K562 (cell line): ENCODE results near the gene KIF17. TPM values are rescaled to one million over a fixed set of nuclear protein-coding genes. Genes with fewer than 3 reads are reported as not detected.

Experiments
- ATAC-seq: fragments of 200-7000 bp; cut with Tn5 transposase; 3 replicates; pipeline ENCODE4 v1.9.1; 2020; ENCODE audit warnings: moderate library complexity
- BruUV-seq: library from RNA; stranded (reverse); fragments of 400-500 nt; replicated peaks from 2 replicates; lab custom pipeline; 2021; lab: Mats Ljungman, UMichigan
- CTCF ChIA-PET: fragments of 300-600 bp; formaldehyde crosslinking; extraction: SDS; loops from one replicate; lab custom pipeline; 2021; ENCODE audit warnings: low intra/inter-chr PET ratio; lab: Yijun Ruan, JAX
- POLR2A ChIA-PET: fragments of 300-600, 350-650 bp; sonication (Branson Sonifier 250); formaldehyde crosslinking; extraction: SDS; loops from one replicate; lab custom pipeline; 2021; ENCODE audit warnings: antibody characterized with exemption, inconsistent platforms; lab: Yijun Ruan, JAX
- DNase-seq, 4 experiments: peaks; one replicate each; pipeline versions ENCODE4 v3.0.0 to v3.0.0-alpha.2; 2011 to 2018; ENCODE audit warnings: low spot score in 3 of 4, mixed read lengths in 3 of 4; ENCODE audit errors: extremely low read depth in 1 of 4
- FAIRE-seq: peaks from 2 replicates; lab custom pipeline; 2011; peaks lifted over from hg19 to GRCh38; lab: Jason Lieb, UNC
- H2AFZ ChIP-seq: 2 replicates; pipeline ENCODE4 v1.6.0; 2011; ENCODE audit warnings: low read depth, low read length, control low read depth, inconsistent platforms
- H3K27ac ChIP-seq: fragments of 200-600 bp; 3 replicates; pipeline ENCODE4 v1.8.0; 2011; ENCODE audit warnings: low read depth, mild to moderate bottlenecking, control low read depth, inconsistent platforms, low read length, moderate library complexity, mixed read lengths; ENCODE audit errors: extremely low read depth
- H3K27me3 ChIP-seq, 2 experiments: fragments of 300-600 bp in 1 of 2; 2 replicates in 1 of 2; 3 replicates in 1 of 2; pipeline versions ENCODE4 v1.6.0 to v1.8.0; 2011; ENCODE audit warnings: inconsistent platforms in 2 of 2, low read length in 2 of 2, mild to moderate bottlenecking in 1 of 2, mixed read lengths in 1 of 2, moderate library complexity in 1 of 2; ENCODE audit not compliant: control insufficient read depth in 2 of 2, insufficient read depth in 2 of 2
- H3K36me3 ChIP-seq: fragments of 300-600 bp; 3 replicates; pipeline ENCODE4 v1.8.0; 2011; ENCODE audit warnings: mild to moderate bottlenecking, low read length, inconsistent platforms; ENCODE audit not compliant: control insufficient read depth, insufficient read depth
- H3K4me1 ChIP-seq, 2 experiments: fragments of 200-600 bp in 1 of 2; replicated peaks in 1 of 2; 2 replicates in 1 of 2; 3 replicates in 1 of 2; pipeline versions ENCODE4 v1.5.1 to v1.8.0; 2011; ENCODE audit warnings: inconsistent platforms in 2 of 2, low read length in 2 of 2, mild to moderate bottlenecking in 1 of 2, mixed read lengths in 1 of 2, moderate library complexity in 1 of 2; ENCODE audit not compliant: control insufficient read depth in 2 of 2, insufficient read depth in 2 of 2
- H3K4me2 ChIP-seq: 2 replicates; pipeline ENCODE4 v1.6.1; 2011; ENCODE audit warnings: low read length, control low read depth, inconsistent platforms, mixed read lengths; ENCODE audit not compliant: insufficient read depth
- H3K4me3 ChIP-seq: fragments of 200-600 bp; sonication (generic), shearing (Covaris generic); 2 replicates; pipeline ENCODE4 v1.5.1; 2016; ENCODE audit warnings: control low read depth, inconsistent platforms
- H3K79me2 ChIP-seq: fragments of 200-600 bp; 3 replicates; pipeline ENCODE4 v1.8.0; 2011; ENCODE audit warnings: low read length, inconsistent platforms; ENCODE audit not compliant: control insufficient read depth, insufficient read depth
- H3K9ac ChIP-seq, 2 experiments: 2 replicates each; pipeline versions ENCODE4 v1.6.0 to v1.6.1; 2011; ENCODE audit warnings: low read depth in 2 of 2, low read length in 2 of 2, control low read depth in 1 of 2, inconsistent platforms in 1 of 2, mild to moderate bottlenecking in 1 of 2, mixed read lengths in 1 of 2; ENCODE audit not compliant: insufficient read depth in 1 of 2
- H3K9me1 ChIP-seq: one replicate; pipeline ENCODE4 v1.6.0; 2011; ENCODE audit warnings: inconsistent platforms, mild to moderate bottlenecking, low read length, moderate library complexity; ENCODE audit not compliant: control insufficient read depth, insufficient read depth
- H3K9me3 ChIP-seq: replicated peaks from 2 replicates; pipeline ENCODE4 v1.5.1; 2011; ENCODE audit warnings: low read depth, low read length, inconsistent platforms; ENCODE audit not compliant: control insufficient read depth, insufficient read depth
- H4K20me1 ChIP-seq: replicated peaks from 2 replicates; pipeline ENCODE4 v1.6.1; 2011; ENCODE audit warnings: low read length, inconsistent platforms, mixed read lengths; ENCODE audit not compliant: control insufficient read depth, insufficient read depth
- CEBPB ChIP-seq: fragments of 450-650 bp; IDR thresholded peaks from 2 replicates; pipeline ENCODE4 v1.6.1; 2016; ENCODE audit warnings: missing genetic modification characterization, missing compliant biosample characterization
- CEBPG ChIP-seq, 3 experiments: fragments of 200-800 bp in 1 of 3; sonication (Bioruptor generic) in 1 of 3; sonication (generic) in 1 of 3; formaldehyde crosslinking in 1 of 3; IDR thresholded peaks in 2 of 3; conservative IDR thresholded peaks in 1 of 3; 2 replicates each; pipeline versions ENCODE4 v1.6.1 to v1.8.0; 2016 to 2022; ENCODE audit warnings: missing compliant biosample characterization in 2 of 3, missing genetic modification characterization in 2 of 3, mild to moderate bottlenecking in 1 of 3, missing genetic modification reagents in 1 of 3
- NR2C2 ChIP-seq, 2 experiments: fragments of 200-800 bp in 1 of 2; sonication (Bioruptor generic) in 1 of 2; sonication (generic) in 1 of 2; formaldehyde crosslinking in 1 of 2; IDR thresholded peaks; 2 replicates each; pipeline versions ENCODE4 v1.6.1 to v1.8.0; 2016 to 2022; ENCODE audit warnings: mild to moderate bottlenecking in 1 of 2, missing compliant biosample characterization in 1 of 2, missing genetic modification characterization in 1 of 2, missing genetic modification reagents in 1 of 2
- PREB ChIP-seq: sonication (generic); formaldehyde crosslinking; IDR thresholded peaks from 2 replicates; pipeline ENCODE4 v1.8.1; 2023; ENCODE audit warnings: mild to moderate bottlenecking, missing genetic modification reagents
- WGBS: fragments of 100-300 bp; shearing (Covaris generic); methylation state at CpG from one replicate; pipeline ENCODE4 v1.1.6; 2016; ENCODE audit warnings: low coverage, mixed read lengths; ENCODE audit not compliant: insufficient coverage; ENCODE audit errors: missing lambda C conversion rate; 5-methylcytosine and 5-hydroxymethylcytosine counted together
- in situ Hi-C: fragments of 300-500 bp; cut with MboI; formaldehyde crosslinking; loops from 4 replicates; pipeline ENCODE4 v1.15.0; 2018; ENCODE audit warnings: inconsistent platforms, mixed read lengths
- intact Hi-C: fragments of 100-400 bp; cut with micrococcal nuclease; formaldehyde crosslinking; loops from 2 replicates; pipeline ENCODE4 v1.14.2; 2022
- polyA plus RNA-seq, 8 experiments: library from polyadenylated mRNA; depleted of rRNA in 4 of 8; stranded (reverse) in 5 of 8; unstranded in 3 of 8; fragments of >200 nt; fragmentation: Nextera tagmentation in 2 of 8; fragmentation: Illumina TruSeq in 1 of 8; extraction: Ambion mirVana in 2 of 8; extraction: Trizol in 1 of 8; gene quantifications; 2 replicates each; pipeline versions ENCODE4 v1.2.1 to v1.2.3, GENCODE V29; 2011 to 2014; ENCODE audit warnings: inconsistent platforms in 1 of 8, missing spikeins in 1 of 8
- total RNA-seq, 7 experiments: library from RNA; depleted of rRNA in 6 of 7; stranded (reverse); fragments of >200 nt in 6 of 7; fragmentation: Illumina TruSeq in 2 of 7; extraction: Trizol in 2 of 7; gene quantifications; 2 replicates each; pipeline versions ENCODE4 v1.2.1 to v1.2.3, GENCODE V29; 2011 to 2021; ENCODE audit warnings: low replicate concordance in 1 of 7
- TF ChIP-seq, protein P1 (sequence below), 2 experiments: fragments of 450-650 bp in 1 of 2; sonication (generic) in 1 of 2; formaldehyde crosslinking in 1 of 2; IDR thresholded peaks in 1 of 2; conservative IDR thresholded peaks in 1 of 2; 2 replicates each; pipeline versions ENCODE4 v1.6.1 to v1.8.1; 2016 to 2023; ENCODE audit warnings: mild to moderate bottlenecking in 2 of 2, moderate library complexity in 2 of 2, inconsistent platforms in 1 of 2, missing genetic modification reagents in 1 of 2
- TF ChIP-seq, protein P2 (sequence below): fragments of 250-450 bp; sonication (Bioruptor Pico); IDR thresholded peaks from 2 replicates; pipeline ENCODE4 v1.4.0; 2020; ENCODE audit warnings: mild to moderate bottlenecking, moderate library complexity

Gene KIF17
- total and polyA plus RNA-seq, 9 of the 15 experiments (the other 6 are each of a cell fraction or from before 2014, with no cell fraction given) = 0.04 to 0.47 (median 0.18) TPM; not detected in 5

- no peak overlapping the region for H3K4me2 ChIP-seq
- BruUV-seq = no TSS peak
- H3K4me3 ChIP-seq = no peak overlapping the region
- peaks cover 2 to 19% of the 10 kb centered on the region in 2 experiments; a peak in 3 of 5 replicates for H3K27me3 ChIP-seq
- H2AFZ ChIP-seq = no peak overlapping the region
- H3K36me3 ChIP-seq = no peaks in the 10 kb centered on the region
- FAIRE-seq (no peak), DNase-seq (no peak), ATAC-seq (no peak)
- no peaks in the 10 kb centered on the region for H3K79me2 ChIP-seq
- in situ Hi-C loops (no loop called here), intact Hi-C loops (no loop called here)
- no peak overlapping the region for H3K27ac ChIP-seq
- no peaks in the 10 kb centered on the region for H3K9me3 ChIP-seq
- 34% methylated on average over 6 of the region's 6 CpGs for WGBS
- H3K9me1 ChIP-seq = no peaks in the 10 kb centered on the region
- H3K9ac ChIP-seq = no peak overlapping the region
- no peak for TF ChIP-seq PREB (CRISPR knock-in tag)
- TF ChIP-seq, protein P1, sequence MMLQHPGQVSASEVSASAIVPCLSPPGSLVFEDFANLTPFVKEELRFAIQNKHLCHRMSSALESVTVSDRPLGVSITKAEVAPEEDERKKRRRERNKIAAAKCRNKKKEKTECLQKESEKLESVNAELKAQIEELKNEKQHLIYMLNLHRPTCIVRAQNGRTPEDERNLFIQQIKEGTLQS (IDR thresholded peaks at IDR 0.05) = peak; percentile 59
- TF ChIP-seq, protein P1 (CRISPR knock-in tag; conservative IDR thresholded peaks at IDR 0.05) = no peak
- TF ChIP-seq NR2C2 (CRISPR knock-in tag; IDR thresholded peaks at IDR 0.05) = no peak
- TF ChIP-seq NR2C2 (tag; IDR thresholded peaks at IDR 0.05) = no peak
- TF ChIP-seq CEBPB (tag) = peak; percentile 34; the same call in 1 of the 2 replicates
- TF ChIP-seq, protein P2, sequence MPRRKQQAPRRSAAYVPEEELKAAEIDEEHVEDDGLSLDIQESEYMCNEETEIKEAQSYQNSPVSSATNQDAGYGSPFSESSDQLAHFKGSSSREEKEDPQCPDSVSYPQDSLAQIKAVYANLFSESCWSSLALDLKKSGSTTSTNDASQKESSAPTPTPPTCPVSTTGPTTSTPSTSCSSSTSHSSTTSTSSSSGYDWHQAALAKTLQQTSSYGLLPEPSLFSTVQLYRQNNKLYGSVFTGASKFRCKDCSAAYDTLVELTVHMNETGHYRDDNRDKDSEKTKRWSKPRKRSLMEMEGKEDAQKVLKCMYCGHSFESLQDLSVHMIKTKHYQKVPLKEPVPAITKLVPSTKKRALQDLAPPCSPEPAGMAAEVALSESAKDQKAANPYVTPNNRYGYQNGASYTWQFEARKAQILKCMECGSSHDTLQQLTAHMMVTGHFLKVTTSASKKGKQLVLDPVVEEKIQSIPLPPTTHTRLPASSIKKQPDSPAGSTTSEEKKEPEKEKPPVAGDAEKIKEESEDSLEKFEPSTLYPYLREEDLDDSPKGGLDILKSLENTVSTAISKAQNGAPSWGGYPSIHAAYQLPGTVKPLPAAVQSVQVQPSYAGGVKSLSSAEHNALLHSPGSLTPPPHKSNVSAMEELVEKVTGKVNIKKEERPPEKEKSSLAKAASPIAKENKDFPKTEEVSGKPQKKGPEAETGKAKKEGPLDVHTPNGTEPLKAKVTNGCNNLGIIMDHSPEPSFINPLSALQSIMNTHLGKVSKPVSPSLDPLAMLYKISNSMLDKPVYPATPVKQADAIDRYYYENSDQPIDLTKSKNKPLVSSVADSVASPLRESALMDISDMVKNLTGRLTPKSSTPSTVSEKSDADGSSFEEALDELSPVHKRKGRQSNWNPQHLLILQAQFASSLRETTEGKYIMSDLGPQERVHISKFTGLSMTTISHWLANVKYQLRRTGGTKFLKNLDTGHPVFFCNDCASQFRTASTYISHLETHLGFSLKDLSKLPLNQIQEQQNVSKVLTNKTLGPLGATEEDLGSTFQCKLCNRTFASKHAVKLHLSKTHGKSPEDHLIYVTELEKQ (CRISPR knock-in tag) = no peak
- peak; percentile 37; the same call in 1 of the 2 replicates for TF ChIP-seq CEBPG (CRISPR knock-in tag; IDR thresholded peaks at IDR 0.05)
- TF ChIP-seq CEBPG (tag; conservative IDR thresholded peaks at IDR 0.05 in 1 of 2, IDR thresholded peaks at IDR 0.05 in 1 of 2) = no peak
- H4K20me1 ChIP-seq = no peaks in the 10 kb centered on the region
- ChIA-PET POLR2A (interaction anchor here (1.7 kb wide), 1 partner anchor 9 kb away, joined by 4 read pairs; no protein-coding TSS in a partner anchor), CTCF (no interaction called here)
- H3K4me1 ChIP-seq = no peaks in the 10 kb centered on the region
Measured at GRCh38 chr1:20621012-20621411, 96.8 kb downstream of the KIF17 start.
